ENCODE data around the gene USP27X.

GRCh38 chrX:49860867-49861535 is 18.3 kb upstream of the USP27X start:
- TF ChIP-seq EZH2 (IDR thresholded peaks at IDR 0.05) (no peak), POLR2AphosphoS5 (IDR thresholded peaks at IDR 0.05; ENCODE audit: borderline replicate concordance, low read depth, low read length) (no peak)
